ENCODE measurements around the gene CDCA7.

GRCh38 chr2:173311844-173312606 is 42.6 kb upstream of the CDCA7 start:
- no peak for TF ChIP-seq CTCF (IDR thresholded peaks at IDR 0.05)
- TF ChIP-seq ZFX (IDR thresholded peaks at IDR 0.05; ENCODE audit: borderline replicate concordance): no peak

All from 22Rv1 (cell line).